Measurements from ENCODE around the gene DHRS2. TPM values are rescaled to one million over a fixed set of nuclear protein-coding genes. Genes with fewer than 3 reads are reported as not detected.

DHRS2 gene
- polyA plus RNA-seq, 1 donor from 2014 or later, result 1.3 TPM

DNA sequence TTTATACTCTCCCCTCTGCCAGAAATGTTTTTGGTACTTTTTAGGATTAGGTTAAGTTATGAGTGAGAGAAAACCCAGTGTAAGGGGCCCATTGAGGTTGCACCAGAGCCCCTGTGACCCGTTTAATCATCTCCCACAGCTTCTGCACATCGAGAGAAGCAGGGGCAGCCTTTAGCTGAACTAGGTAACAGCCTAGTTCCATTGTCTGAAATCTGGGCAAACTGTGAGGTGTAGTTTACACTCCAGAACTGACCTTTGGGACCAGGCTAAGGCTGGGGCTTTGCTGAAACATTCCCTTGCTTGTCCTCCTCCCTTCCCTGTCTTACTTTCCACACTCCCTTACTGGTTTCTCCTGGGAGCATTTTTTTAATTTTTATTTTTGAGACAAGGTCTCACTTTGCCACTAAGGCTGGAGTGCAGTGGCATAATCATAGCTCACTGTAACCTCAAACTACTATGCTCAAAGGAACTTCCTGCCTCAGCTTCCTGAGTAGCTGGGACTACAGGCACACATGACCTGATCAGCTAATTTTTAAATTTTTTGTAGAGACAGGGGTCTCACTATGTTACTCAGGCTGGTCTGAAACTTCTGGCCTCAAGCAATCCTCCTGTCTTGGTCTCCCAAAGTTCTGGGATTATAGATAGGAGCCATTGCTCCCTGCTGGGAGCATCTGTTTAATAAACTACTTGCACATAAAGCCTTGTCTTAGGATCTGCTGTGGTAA lies 25.9 kb upstream of the DHRS2 start:
- no peaks in the 10 kb centered on the region for H3K79me2 ChIP-seq (replicated peaks; ENCODE audit: insufficient read depth, low read length)
- no peak overlapping the region for H3K4me3 ChIP-seq (ENCODE audit: low read length)
- TF ChIP-seq RAD21 (conservative IDR thresholded peaks at IDR 0.05) (no peak), POLR2AphosphoS5 (IDR thresholded peaks at IDR 0.05) (no peak), SMC3 (conservative IDR thresholded peaks at IDR 0.05; ENCODE audit: poor library complexity) (no peak), EP300 (conservative IDR thresholded peaks at IDR 0.05; ENCODE audit: poor library complexity, severe bottlenecking) (no peak)
- TF ChIP-seq, protein P1, sequence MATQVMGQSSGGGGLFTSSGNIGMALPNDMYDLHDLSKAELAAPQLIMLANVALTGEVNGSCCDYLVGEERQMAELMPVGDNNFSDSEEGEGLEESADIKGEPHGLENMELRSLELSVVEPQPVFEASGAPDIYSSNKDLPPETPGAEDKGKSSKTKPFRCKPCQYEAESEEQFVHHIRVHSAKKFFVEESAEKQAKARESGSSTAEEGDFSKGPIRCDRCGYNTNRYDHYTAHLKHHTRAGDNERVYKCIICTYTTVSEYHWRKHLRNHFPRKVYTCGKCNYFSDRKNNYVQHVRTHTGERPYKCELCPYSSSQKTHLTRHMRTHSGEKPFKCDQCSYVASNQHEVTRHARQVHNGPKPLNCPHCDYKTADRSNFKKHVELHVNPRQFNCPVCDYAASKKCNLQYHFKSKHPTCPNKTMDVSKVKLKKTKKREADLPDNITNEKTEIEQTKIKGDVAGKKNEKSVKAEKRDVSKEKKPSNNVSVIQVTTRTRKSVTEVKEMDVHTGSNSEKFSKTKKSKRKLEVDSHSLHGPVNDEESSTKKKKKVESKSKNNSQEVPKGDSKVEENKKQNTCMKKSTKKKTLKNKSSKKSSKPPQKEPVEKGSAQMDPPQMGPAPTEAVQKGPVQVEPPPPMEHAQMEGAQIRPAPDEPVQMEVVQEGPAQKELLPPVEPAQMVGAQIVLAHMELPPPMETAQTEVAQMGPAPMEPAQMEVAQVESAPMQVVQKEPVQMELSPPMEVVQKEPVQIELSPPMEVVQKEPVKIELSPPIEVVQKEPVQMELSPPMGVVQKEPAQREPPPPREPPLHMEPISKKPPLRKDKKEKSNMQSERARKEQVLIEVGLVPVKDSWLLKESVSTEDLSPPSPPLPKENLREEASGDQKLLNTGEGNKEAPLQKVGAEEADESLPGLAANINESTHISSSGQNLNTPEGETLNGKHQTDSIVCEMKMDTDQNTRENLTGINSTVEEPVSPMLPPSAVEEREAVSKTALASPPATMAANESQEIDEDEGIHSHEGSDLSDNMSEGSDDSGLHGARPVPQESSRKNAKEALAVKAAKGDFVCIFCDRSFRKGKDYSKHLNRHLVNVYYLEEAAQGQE (IDR thresholded peaks at IDR 0.05; ENCODE audit: borderline replicate concordance), result no peak
- no peak overlapping the region for H3K27ac ChIP-seq (ENCODE audit: low read length)
- H3K27me3 ChIP-seq (ENCODE audit: insufficient read depth, low read depth, low read length), result no peaks in the 10 kb centered on the region
- no peaks in the 10 kb centered on the region for H3F3A ChIP-seq (ENCODE audit: insufficient read depth, low read length, poor library complexity, severe bottlenecking)
- no peaks in the 10 kb centered on the region for H3K9me2 ChIP-seq (ENCODE audit: insufficient read depth, low read length)
- H3K4me2 ChIP-seq (ENCODE audit: low read length), result no peak overlapping the region
- no peak overlapping the region for H2AFZ ChIP-seq (ENCODE audit: low read depth, low read length)
- H3K36me3 ChIP-seq (ENCODE audit: insufficient read depth, low read length), result no peaks in the 10 kb centered on the region
- H4K20me1 ChIP-seq (ENCODE audit: insufficient read depth), result no peaks in the 10 kb centered on the region
- H3K9me3 ChIP-seq (ENCODE audit: low read length), result no peaks in the 10 kb centered on the region
- no peak overlapping the region for H3K9ac ChIP-seq (ENCODE audit: low read length)

DNA sequence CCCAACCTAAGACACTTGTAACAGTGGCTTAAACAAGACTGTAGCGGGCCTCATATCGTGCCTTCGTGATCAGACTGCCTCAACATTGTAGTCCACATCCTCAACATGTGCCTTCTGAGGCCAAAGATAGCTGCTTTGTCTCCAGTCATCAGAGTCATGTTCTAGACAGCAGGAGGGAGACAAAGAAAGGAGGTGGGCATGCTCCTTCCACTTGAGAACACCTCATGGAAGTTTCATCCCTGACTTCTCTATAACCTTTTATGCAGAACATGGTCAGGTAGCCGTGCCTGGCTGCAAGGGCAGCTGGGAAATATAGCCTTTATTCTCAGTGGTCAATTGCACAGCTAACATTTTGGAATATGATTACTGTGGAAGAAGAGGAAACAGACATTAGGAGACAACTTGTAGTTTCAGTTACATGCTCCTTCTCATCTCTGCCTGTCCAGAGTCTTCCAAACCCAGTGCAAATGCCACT lies 25.3 kb upstream of the DHRS2 start:
- no peak overlapping the region for H3K4me2 ChIP-seq (ENCODE audit: low read length)
- no peak overlapping the region for H3K4me3 ChIP-seq (ENCODE audit: low read length)
- no peaks in the 10 kb centered on the region for H3K36me3 ChIP-seq (ENCODE audit: insufficient read depth, low read length)
- H3K27ac ChIP-seq (ENCODE audit: low read length), result no peak overlapping the region
- H4K20me1 ChIP-seq (ENCODE audit: insufficient read depth), result no peaks in the 10 kb centered on the region
- H3K9ac ChIP-seq (ENCODE audit: low read length), result no peak overlapping the region
- no peaks in the 10 kb centered on the region for H3K9me3 ChIP-seq (ENCODE audit: low read length)
- no peaks in the 10 kb centered on the region for H3K9me2 ChIP-seq (ENCODE audit: insufficient read depth, low read length)
- H2AFZ ChIP-seq (ENCODE audit: low read depth, low read length), result no peak overlapping the region
- no peaks in the 10 kb centered on the region for H3K27me3 ChIP-seq (ENCODE audit: insufficient read depth, low read depth, low read length)
- TF ChIP-seq, protein P2, sequence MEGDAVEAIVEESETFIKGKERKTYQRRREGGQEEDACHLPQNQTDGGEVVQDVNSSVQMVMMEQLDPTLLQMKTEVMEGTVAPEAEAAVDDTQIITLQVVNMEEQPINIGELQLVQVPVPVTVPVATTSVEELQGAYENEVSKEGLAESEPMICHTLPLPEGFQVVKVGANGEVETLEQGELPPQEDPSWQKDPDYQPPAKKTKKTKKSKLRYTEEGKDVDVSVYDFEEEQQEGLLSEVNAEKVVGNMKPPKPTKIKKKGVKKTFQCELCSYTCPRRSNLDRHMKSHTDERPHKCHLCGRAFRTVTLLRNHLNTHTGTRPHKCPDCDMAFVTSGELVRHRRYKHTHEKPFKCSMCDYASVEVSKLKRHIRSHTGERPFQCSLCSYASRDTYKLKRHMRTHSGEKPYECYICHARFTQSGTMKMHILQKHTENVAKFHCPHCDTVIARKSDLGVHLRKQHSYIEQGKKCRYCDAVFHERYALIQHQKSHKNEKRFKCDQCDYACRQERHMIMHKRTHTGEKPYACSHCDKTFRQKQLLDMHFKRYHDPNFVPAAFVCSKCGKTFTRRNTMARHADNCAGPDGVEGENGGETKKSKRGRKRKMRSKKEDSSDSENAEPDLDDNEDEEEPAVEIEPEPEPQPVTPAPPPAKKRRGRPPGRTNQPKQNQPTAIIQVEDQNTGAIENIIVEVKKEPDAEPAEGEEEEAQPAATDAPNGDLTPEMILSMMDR (IDR thresholded peaks at IDR 0.05; ENCODE audit: poor library complexity, severe bottlenecking), result no peak
- TF ChIP-seq EP300 (conservative IDR thresholded peaks at IDR 0.05; ENCODE audit: poor library complexity, severe bottlenecking) (no peak), EZH2 (IDR thresholded peaks at IDR 0.05; ENCODE audit: borderline replicate concordance, insufficient read depth, low read length, poor library complexity, severe bottlenecking) (no peak), TAF1 (IDR thresholded peaks at IDR 0.05; ENCODE audit: low read depth) (no peak), RAD21 (conservative IDR thresholded peaks at IDR 0.05) (no peak), MXI1 (conservative IDR thresholded peaks at IDR 0.05; ENCODE audit: poor library complexity, severe bottlenecking) (no peak), SMC3 (conservative IDR thresholded peaks at IDR 0.05; ENCODE audit: poor library complexity) (no peak), POLR2AphosphoS5 (IDR thresholded peaks at IDR 0.05) (no peak)
- TF ChIP-seq, protein P1 (IDR thresholded peaks at IDR 0.05; ENCODE audit: borderline replicate concordance), result no peak
- no peaks in the 10 kb centered on the region for H3F3A ChIP-seq (ENCODE audit: insufficient read depth, low read length, poor library complexity, severe bottlenecking)
- H3K79me2 ChIP-seq (replicated peaks; ENCODE audit: insufficient read depth, low read length), result no peaks in the 10 kb centered on the region
